PC-9 (cell line): ENCODE data around the gene SLC52A3.

Experiments used
- EZH2 ChIP-seq: fragments of 200-600 bp; sonication (generic); IDR thresholded peaks from 2 replicates; pipeline ENCODE4 v1.8.0; 2017; ENCODE audit warnings: antibody characterized with exemption, low read depth
- TF ChIP-seq, protein P1 (sequence below): fragments of 200-600 bp; sonication (generic); conservative IDR thresholded peaks from 2 replicates; pipeline ENCODE4 v1.6.1; 2017; ENCODE audit warnings: mixed run types, antibody characterized with exemption, mild to moderate bottlenecking, moderate library complexity

DNA sequence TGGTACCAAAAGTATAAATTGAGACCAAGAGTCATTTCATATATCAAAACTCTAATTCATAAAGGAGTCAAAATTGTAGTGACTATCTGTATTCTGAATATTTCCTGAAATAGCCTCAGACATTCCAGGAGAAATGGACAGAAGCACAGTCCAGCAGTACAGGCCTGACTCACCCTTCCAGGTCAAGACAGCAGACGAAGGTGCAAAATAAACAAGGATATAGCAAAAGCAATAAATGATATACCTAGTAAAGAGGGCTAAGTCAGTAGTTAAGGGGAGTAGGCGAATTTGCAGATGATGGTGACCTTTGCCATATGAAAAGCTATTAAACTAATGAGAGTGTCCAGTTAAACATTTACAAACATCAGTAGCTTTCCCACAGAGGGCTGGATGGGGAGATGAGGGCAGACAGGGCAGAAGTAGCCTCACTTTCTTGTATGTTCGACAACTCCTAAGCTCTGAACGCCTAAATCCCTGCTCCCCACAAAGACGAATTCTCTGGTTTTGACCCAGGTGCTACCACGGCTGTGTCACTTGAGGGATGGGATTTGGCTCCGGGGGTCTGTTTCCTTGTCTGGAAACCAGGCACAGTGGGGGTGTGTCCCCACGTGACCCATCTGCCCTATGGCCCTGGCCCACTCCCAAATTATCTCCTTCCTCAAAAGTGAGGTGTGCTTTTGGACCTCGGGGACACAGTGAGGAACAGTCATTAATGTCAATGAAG, 3.6 kb upstream of the SLC52A3 start:
- TF ChIP-seq, protein P1, sequence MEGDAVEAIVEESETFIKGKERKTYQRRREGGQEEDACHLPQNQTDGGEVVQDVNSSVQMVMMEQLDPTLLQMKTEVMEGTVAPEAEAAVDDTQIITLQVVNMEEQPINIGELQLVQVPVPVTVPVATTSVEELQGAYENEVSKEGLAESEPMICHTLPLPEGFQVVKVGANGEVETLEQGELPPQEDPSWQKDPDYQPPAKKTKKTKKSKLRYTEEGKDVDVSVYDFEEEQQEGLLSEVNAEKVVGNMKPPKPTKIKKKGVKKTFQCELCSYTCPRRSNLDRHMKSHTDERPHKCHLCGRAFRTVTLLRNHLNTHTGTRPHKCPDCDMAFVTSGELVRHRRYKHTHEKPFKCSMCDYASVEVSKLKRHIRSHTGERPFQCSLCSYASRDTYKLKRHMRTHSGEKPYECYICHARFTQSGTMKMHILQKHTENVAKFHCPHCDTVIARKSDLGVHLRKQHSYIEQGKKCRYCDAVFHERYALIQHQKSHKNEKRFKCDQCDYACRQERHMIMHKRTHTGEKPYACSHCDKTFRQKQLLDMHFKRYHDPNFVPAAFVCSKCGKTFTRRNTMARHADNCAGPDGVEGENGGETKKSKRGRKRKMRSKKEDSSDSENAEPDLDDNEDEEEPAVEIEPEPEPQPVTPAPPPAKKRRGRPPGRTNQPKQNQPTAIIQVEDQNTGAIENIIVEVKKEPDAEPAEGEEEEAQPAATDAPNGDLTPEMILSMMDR, result no peak
- no peak for TF ChIP-seq EZH2
